ENCODE results near the gene STK39. TPM values are rescaled to one million over a fixed set of nuclear protein-coding genes. Genes with fewer than 3 reads are reported as not detected.
A peak's percentile ranks its signal among the peaks of the same experiment; 100 is the strongest.

The STK39 gene
- total RNA-seq, 1 experiment from 2014 or later: 13.8 TPM

- H3K9me3 Mint-ChIP-seq (ENCODE audit: unreplicated experiment): no peaks in the 10 kb centered on the region
- CTCF ChIA-PET: interaction anchor here (1.8 kb wide), 1 partner anchor 31 kb away, joined by 5 read pairs; the partner anchor contains the start of gene STK39
- no peak overlapping the region for H3K4me3 Mint-ChIP-seq (ENCODE audit: unreplicated experiment)
- peaks cover 14% of the 10 kb centered on the region for H3K4me1 Mint-ChIP-seq (ENCODE audit: insufficient read depth, unreplicated experiment)
- intact Hi-C loops (cut with micrococcal nuclease): no loop called here
- no peak overlapping the region for H3K27ac Mint-ChIP-seq (ENCODE audit: low read depth, unreplicated experiment)
- H3K36me3 Mint-ChIP-seq (ENCODE audit: insufficient read depth, unreplicated experiment): peaks cover 10% of the 10 kb centered on the region
- BruUV-seq (replicated peaks): no TSS peak
- DNase-seq (ENCODE audit: unreplicated experiment): no peak
- POLR2A ChIA-PET: no interaction called here
- no peaks in the 10 kb centered on the region for H3K27me3 Mint-ChIP-seq (ENCODE audit: insufficient read depth, unreplicated experiment)
- no peak for TF ChIP-seq CTCF (IDR thresholded peaks at IDR 0.05; ENCODE audit: unreplicated experiment)
Measured at GRCh38 chr2:168215813-168216212, 31.6 kb downstream of the STK39 start.

GRCh38 chr2:168212866-168213265, 34.5 kb downstream of the STK39 start:
- H3K36me3 Mint-ChIP-seq (ENCODE audit: insufficient read depth, unreplicated experiment): peaks cover 10% of the 10 kb centered on the region
- intact Hi-C loops (cut with micrococcal nuclease): no loop called here
- no peak overlapping the region for H3K27ac Mint-ChIP-seq (ENCODE audit: low read depth, unreplicated experiment)
- POLR2A ChIA-PET: no interaction called here
- H3K4me3 Mint-ChIP-seq (ENCODE audit: unreplicated experiment): no peak overlapping the region
- TF ChIP-seq CTCF (IDR thresholded peaks at IDR 0.05; ENCODE audit: unreplicated experiment): no peak
- no TSS peak for BruUV-seq (replicated peaks)
- no peaks in the 10 kb centered on the region for H3K9me3 Mint-ChIP-seq (ENCODE audit: unreplicated experiment)
- H3K4me1 Mint-ChIP-seq (ENCODE audit: insufficient read depth, unreplicated experiment): peaks cover 14% of the 10 kb centered on the region
- no peaks in the 10 kb centered on the region for H3K27me3 Mint-ChIP-seq (ENCODE audit: insufficient read depth, unreplicated experiment)
- CTCF ChIA-PET: no interaction called here
- DNase-seq (ENCODE audit: unreplicated experiment): no peak

- Mint-ChIP-seq H3K27ac (ENCODE audit: low read depth, unreplicated experiment) (no peak overlapping the region), H3K9me3 (ENCODE audit: unreplicated experiment) (no peaks in the 10 kb centered on the region), H3K4me3 (ENCODE audit: unreplicated experiment) (no peak overlapping the region), H3K36me3 (ENCODE audit: insufficient read depth, unreplicated experiment) (peaks cover 10% of the 10 kb centered on the region), H3K4me1 (ENCODE audit: insufficient read depth, unreplicated experiment) (peaks cover 14% of the 10 kb centered on the region), H3K27me3 (ENCODE audit: insufficient read depth, unreplicated experiment) (no peaks in the 10 kb centered on the region)
- POLR2A ChIA-PET: interaction anchor here (2.0 kb wide), 1 partner anchor 33 kb away, joined by 7 read pairs; no protein-coding TSS in a partner anchor
- intact Hi-C loops (cut with micrococcal nuclease): no loop called here
- no peak for TF ChIP-seq CTCF (IDR thresholded peaks at IDR 0.05; ENCODE audit: unreplicated experiment)
- DNase-seq (ENCODE audit: unreplicated experiment): no peak
- CTCF ChIA-PET: interaction anchor here (1.0 to 1.6 kb wide), 2 partner anchors 17 to 125 kb away, joined by 4 read pairs; no protein-coding TSS in a partner anchor
- no TSS peak for BruUV-seq (replicated peaks)
Measured at GRCh38 chr2:168212167-168212566, 35.2 kb downstream of the STK39 start.

- no peak for TF ChIP-seq CTCF (IDR thresholded peaks at IDR 0.05; ENCODE audit: unreplicated experiment)
- no peaks in the 10 kb centered on the region for H3K27me3 Mint-ChIP-seq (ENCODE audit: insufficient read depth, unreplicated experiment)
- ChIA-PET POLR2A (interaction anchor here (2.0 kb wide), 1 partner anchor 34 kb away, joined by 7 read pairs; no protein-coding TSS in a partner anchor), CTCF (interaction anchor here (0.6 to 1.6 kb wide), 3 partner anchors 16 to 934 kb away, joined by 3 to 4 read pairs (median 4); no protein-coding TSS in a partner anchor)
- peaks cover 14% of the 10 kb centered on the region for H3K4me1 Mint-ChIP-seq (ENCODE audit: insufficient read depth, unreplicated experiment)
- H3K4me3 Mint-ChIP-seq (ENCODE audit: unreplicated experiment): no peak overlapping the region
- intact Hi-C loops (cut with micrococcal nuclease): no loop called here
- peaks cover 10% of the 10 kb centered on the region for H3K36me3 Mint-ChIP-seq (ENCODE audit: insufficient read depth, unreplicated experiment)
- peak overlapping the region; percentile 33 for H3K27ac Mint-ChIP-seq (ENCODE audit: low read depth, unreplicated experiment)
- TSS peak; percentile 89 for BruUV-seq (replicated peaks)
- DNase-seq (ENCODE audit: unreplicated experiment): no peak
- H3K9me3 Mint-ChIP-seq (ENCODE audit: unreplicated experiment): no peaks in the 10 kb centered on the region
Measured at GRCh38 chr2:168211664-168212163, 35.7 kb downstream of the STK39 start.

Measured in MCF 10A (cell line).